OCI-M1 (cell line): ENCODE measurements around the gene DNASE1L1.

Experiments
- DNase-seq: peaks from one replicate; lab custom pipeline; 2025; lab: John Stamatoyannopoulos, UW

DNASE1L1 gene

DNA sequence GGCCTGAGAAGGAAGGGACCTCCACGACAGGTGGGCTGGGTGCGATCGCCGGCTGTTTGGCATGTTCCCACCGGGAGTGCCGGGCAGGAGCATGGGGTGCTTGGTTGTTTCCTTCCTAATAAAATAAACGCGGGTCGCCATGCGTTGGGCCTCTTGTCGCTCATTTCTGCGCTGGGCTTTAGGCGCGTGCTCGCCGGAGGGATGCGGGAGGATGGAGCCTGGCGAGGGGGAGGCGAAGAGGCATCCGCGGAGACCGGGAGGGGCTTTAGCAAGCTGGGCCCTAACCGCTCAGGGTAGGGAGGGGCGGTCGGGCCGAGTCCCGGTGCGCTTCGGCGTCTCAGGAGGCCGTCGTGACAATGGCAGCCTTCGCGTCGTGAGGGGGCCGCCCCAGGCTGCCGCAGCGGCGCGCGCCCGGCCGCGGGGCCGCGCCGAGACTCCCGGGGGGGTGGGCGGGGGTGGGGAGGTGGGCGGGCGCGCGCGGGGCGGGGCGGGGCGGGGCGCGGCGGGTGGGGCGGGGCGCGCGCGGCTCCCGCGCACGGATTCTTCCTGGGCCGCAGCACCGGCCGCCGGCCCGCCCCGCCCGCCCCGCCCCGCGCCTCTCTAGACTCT is 27.4 kb upstream of the DNASE1L1 start:
- no peak for DNase-seq

- no peak for DNase-seq
These were observed 26.2 kb upstream of the DNASE1L1 start for GRCh38 chrX:154435171-154435733.

- DNase-seq, result no peak
These were observed 25.5 kb upstream of the DNASE1L1 start for GRCh38 chrX:154434394-154435168.

GRCh38 chrX:154433605-154434004 is 24.6 kb upstream of the DNASE1L1 start:
- no peak for DNase-seq

GRCh38 chrX:154432210-154432609 is 23.2 kb upstream of the DNASE1L1 start:
- no peak for DNase-seq

DNA sequence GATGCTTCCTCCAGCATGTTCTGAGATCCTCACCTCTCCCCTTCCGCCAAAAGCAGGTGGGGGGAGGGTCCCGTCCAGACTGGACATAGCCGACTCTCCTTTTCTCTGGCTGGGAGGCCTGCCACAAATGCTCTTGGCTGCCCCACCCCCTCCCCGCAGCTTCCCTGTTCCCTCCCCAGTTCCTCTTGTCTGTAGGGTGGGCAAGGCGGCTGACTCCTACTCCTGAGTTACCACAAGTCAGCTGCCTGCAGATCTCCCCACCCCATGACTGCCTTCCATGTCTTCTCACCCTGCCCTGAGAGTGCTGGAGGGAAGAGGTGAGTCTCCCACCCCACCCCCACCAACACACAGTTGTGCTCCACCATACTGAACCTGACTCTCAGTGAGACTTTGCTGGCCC is 22.3 kb upstream of the DNASE1L1 start:
- peak; percentile 73 for DNase-seq

- DNase-seq, result peak; percentile 67
These were observed 21.9 kb upstream of the DNASE1L1 start for GRCh38 chrX:154430916-154431315.

DNA sequence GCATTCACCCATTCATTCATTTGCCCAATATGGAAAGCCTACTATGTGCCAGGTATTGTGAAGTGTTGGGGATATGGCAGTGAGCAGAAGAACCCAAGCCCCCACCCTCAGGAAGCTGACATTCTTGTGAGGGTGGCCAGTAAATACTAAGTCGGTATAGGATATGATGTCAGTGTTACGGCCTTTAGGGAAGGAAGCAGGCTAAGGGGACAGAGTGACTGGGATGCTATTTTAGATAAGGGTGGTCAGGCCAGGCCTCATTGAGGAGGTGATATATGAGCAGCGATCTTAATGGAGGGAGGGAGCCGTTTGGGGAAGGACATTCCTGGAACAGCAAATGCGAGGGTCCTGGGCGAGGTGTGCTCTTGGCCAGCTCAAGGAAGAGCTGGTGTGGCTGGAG is 21.4 kb upstream of the DNASE1L1 start:
- DNase-seq, result peak; percentile 54

GRCh38 chrX:154429711-154430110 is 20.7 kb upstream of the DNASE1L1 start:
- DNase-seq, result no peak

GRCh38 chrX:154428176-154429171 is 19.4 kb upstream of the DNASE1L1 start, which contains the start of gene ATP6AP1:
Gene ATP6AP1, plus strand, starts transcription at chrX:154428677. Its CDS starts 16 bp downstream, at chrX:154428693.
- DNase-seq, result peak; percentile 94

DNA sequence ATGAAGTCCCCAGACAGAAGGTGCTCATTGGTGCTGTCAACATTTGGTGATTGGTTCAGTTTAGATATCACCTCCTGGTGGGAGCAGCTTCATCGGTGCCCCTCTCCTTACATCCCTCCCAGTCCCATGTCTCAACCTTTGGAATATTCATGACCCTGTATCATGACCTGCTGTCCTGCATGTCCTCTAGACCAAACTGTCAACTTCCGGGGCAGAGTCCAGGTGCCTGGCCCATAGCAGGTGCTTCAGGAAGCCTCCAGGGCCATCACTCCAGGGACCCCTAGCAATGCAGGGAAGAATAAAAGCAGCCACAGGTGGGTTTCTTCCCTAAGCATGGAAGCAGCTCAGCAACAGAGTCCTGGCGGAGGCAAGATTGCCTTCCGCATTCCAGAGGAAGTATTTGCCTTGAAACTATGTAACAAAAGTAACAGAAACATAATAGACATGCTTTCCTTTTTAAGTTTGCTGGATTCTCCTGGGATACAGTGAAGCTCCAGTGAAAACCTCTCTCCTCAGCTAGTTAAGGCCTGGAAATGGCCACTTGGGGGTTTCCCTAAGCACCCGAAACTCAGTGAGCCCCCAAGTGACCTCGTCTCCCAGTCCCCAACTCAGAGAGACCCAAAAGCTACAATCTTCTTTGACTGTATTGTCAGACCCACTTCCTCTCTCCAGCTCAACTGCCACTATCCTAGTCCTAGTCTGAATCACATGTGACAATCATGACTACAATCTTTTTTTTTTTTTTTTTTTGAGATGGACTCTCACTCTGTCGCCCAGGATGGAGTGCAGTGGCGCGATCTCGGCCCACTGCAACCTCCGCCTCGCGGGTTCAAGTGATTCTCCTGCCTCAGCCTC is 18.1 kb upstream of the DNASE1L1 start:
- DNase-seq, result peak; percentile 24

- DNase-seq, result no peak
These were observed 11.3 kb upstream of the DNASE1L1 start for GRCh38 chrX:154420402-154420756.

- DNase-seq, result no peak
These were observed 10.8 kb upstream of the DNASE1L1 start for GRCh38 chrX:154419688-154420401.

- no peak for DNase-seq
These were observed 10.1 kb upstream of the DNASE1L1 start for GRCh38 chrX:154419189-154419588.

GRCh38 chrX:154417157-154417556 is 8.1 kb upstream of the DNASE1L1 start:
- peak; percentile 84 for DNase-seq

GRCh38 chrX:154413142-154413541 is 4.1 kb upstream of the DNASE1L1 start:
- DNase-seq, result no peak

DNA sequence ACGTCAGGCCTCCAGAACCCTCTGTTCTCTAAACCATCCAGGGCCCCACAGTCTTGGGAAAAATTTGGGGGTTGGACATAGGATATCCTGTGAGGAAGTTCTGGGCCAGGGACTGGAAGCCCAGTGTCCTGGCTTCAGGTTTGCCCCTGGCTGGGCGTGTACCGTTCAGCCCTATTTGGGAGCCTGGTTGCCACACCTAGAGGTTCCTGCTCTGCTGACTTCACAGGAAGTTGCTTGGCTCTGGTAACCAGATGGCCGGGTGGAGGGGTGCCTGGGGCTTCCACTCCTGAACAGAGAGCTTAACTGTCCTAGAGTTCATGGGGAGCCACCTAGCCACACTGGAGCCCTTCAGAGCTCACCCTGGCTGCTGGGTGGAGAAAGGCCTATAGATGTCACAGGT is 3.4 kb upstream of the DNASE1L1 start:
- peak; percentile 3 for DNase-seq

DNA sequence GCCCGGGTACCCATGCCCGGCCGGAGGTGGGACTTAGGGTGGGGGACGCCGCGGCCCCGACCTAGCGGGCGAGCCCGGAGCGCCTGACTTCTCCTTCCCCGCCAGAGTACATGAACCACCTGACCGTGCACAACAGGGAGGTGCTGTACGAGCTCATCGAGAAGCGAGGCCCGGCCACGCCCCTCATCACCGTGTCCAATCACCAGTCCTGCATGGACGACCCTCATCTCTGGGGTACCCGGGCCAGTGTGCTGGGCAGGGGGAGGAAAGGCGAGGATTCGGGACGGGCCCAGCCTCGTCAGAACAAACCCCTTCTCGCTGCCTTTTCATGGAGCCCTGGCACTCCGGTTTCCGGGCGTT is 2.9 kb upstream of the DNASE1L1 start:
- peak; percentile 45 for DNase-seq

GRCh38 chrX:154408659-154409221 is 314 bp downstream of the DNASE1L1 start:
- DNase-seq, result no peak

DNA sequence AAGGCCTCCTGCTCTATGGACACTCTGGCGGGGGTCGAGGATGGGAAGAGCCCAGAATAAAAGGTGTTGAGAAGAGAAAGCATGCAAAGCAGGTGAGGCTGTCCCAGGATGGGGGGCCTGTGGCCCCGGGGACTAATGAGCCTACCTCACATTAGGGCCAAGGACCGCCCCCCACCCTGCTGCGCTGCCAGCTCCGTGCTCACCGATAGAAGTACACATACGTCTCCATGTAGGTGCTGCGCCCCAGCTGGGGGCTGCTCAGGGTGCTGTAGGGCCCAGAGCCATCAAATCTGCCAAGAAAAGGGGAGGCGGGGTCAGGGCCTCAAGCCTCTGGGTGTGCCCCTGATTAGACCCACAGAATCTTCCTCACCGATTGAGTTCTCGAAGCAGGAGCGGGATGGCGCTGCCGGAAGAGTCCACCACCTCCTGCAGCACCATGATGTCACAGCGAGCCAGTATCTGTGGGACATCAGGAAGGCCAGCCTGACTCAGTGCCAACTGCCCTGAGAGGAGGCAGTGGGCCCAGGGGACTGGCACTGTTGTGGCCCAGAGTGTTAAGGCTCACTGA is 4.3 kb downstream of the DNASE1L1 start:
- no peak for DNase-seq
